Measurements from ENCODE around the gene NR4A1. TPM values are rescaled to one million over a fixed set of nuclear protein-coding genes. Genes with fewer than 3 reads are reported as not detected.

The NR4A1 gene
- polyA plus RNA-seq, 1 donor from 2014 or later: 3.4 TPM

GRCh38 chr12:52003591-52003990 lies 47.7 kb upstream of the NR4A1 start:
- Histone ChIP-seq H3K4me2 (ENCODE audit: low read length) (no peak overlapping the region), H3F3A (ENCODE audit: insufficient read depth, low read length, poor library complexity, severe bottlenecking) (no peaks in the 10 kb centered on the region), H3K27ac (ENCODE audit: low read length) (no peak overlapping the region), H3K9ac (ENCODE audit: low read length) (no peak overlapping the region), H3K27me3 (ENCODE audit: insufficient read depth, low read depth, low read length) (peaks cover 29% of the 10 kb centered on the region), H3K4me3 (ENCODE audit: low read length) (no peak overlapping the region), H4K20me1 (ENCODE audit: insufficient read depth) (no peaks in the 10 kb centered on the region), H3K79me2 (replicated peaks; ENCODE audit: insufficient read depth, low read length) (no peaks in the 10 kb centered on the region), H3K9me2 (ENCODE audit: insufficient read depth, low read length) (no peaks in the 10 kb centered on the region), H3K9me3 (ENCODE audit: low read length) (no peaks in the 10 kb centered on the region), H2AFZ (ENCODE audit: low read depth, low read length) (no peak overlapping the region), H3K36me3 (ENCODE audit: insufficient read depth, low read length) (peaks cover 8% of the 10 kb centered on the region)
- TF ChIP-seq, protein P1, sequence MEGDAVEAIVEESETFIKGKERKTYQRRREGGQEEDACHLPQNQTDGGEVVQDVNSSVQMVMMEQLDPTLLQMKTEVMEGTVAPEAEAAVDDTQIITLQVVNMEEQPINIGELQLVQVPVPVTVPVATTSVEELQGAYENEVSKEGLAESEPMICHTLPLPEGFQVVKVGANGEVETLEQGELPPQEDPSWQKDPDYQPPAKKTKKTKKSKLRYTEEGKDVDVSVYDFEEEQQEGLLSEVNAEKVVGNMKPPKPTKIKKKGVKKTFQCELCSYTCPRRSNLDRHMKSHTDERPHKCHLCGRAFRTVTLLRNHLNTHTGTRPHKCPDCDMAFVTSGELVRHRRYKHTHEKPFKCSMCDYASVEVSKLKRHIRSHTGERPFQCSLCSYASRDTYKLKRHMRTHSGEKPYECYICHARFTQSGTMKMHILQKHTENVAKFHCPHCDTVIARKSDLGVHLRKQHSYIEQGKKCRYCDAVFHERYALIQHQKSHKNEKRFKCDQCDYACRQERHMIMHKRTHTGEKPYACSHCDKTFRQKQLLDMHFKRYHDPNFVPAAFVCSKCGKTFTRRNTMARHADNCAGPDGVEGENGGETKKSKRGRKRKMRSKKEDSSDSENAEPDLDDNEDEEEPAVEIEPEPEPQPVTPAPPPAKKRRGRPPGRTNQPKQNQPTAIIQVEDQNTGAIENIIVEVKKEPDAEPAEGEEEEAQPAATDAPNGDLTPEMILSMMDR (IDR thresholded peaks at IDR 0.05; ENCODE audit: poor library complexity, severe bottlenecking): no peak
- TF ChIP-seq RAD21 (conservative IDR thresholded peaks at IDR 0.05) (no peak), TAF1 (IDR thresholded peaks at IDR 0.05; ENCODE audit: low read depth) (no peak), MXI1 (conservative IDR thresholded peaks at IDR 0.05; ENCODE audit: poor library complexity, severe bottlenecking) (no peak), POLR2AphosphoS5 (IDR thresholded peaks at IDR 0.05) (no peak), SMC3 (conservative IDR thresholded peaks at IDR 0.05; ENCODE audit: poor library complexity) (no peak)
- TF ChIP-seq, protein P2, sequence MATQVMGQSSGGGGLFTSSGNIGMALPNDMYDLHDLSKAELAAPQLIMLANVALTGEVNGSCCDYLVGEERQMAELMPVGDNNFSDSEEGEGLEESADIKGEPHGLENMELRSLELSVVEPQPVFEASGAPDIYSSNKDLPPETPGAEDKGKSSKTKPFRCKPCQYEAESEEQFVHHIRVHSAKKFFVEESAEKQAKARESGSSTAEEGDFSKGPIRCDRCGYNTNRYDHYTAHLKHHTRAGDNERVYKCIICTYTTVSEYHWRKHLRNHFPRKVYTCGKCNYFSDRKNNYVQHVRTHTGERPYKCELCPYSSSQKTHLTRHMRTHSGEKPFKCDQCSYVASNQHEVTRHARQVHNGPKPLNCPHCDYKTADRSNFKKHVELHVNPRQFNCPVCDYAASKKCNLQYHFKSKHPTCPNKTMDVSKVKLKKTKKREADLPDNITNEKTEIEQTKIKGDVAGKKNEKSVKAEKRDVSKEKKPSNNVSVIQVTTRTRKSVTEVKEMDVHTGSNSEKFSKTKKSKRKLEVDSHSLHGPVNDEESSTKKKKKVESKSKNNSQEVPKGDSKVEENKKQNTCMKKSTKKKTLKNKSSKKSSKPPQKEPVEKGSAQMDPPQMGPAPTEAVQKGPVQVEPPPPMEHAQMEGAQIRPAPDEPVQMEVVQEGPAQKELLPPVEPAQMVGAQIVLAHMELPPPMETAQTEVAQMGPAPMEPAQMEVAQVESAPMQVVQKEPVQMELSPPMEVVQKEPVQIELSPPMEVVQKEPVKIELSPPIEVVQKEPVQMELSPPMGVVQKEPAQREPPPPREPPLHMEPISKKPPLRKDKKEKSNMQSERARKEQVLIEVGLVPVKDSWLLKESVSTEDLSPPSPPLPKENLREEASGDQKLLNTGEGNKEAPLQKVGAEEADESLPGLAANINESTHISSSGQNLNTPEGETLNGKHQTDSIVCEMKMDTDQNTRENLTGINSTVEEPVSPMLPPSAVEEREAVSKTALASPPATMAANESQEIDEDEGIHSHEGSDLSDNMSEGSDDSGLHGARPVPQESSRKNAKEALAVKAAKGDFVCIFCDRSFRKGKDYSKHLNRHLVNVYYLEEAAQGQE (IDR thresholded peaks at IDR 0.05; ENCODE audit: borderline replicate concordance): no peak

DNA sequence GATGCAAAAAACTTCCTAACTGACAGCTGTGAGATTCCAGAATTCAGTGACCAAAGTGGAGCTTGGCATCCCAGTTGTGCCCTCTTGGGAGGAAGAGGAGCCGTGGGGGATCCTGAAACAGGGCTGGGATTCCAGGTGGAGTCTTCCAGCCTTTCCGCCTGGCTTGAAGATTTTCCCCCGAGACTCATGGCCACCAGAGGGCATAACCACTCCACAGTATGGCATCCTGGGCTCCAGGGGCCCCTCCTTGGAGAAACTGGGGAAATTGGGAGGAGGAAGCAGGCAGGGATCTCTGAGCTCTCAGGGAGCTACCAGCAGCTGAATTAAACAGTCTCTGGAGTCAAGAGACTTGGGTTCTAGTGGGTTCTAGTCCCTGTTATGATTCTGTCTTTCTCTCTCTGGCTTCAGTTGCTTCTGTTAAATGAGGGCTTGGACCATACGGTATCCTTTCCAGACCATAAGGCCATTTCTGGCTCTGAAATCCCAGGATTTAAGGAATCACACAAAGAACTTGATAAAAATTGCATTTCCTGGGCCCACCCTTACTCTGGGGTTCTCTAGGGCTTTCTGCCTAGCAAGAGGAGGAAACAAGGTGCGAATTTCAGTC lies 47.1 kb upstream of the NR4A1 start:
- Histone ChIP-seq H3K4me3 (ENCODE audit: low read length) (no peak overlapping the region), H3K9me3 (ENCODE audit: low read length) (no peaks in the 10 kb centered on the region), H3K27ac (ENCODE audit: low read length) (no peak overlapping the region), H3K36me3 (ENCODE audit: insufficient read depth, low read length) (peaks cover 8% of the 10 kb centered on the region), H3K9me2 (ENCODE audit: insufficient read depth, low read length) (no peaks in the 10 kb centered on the region), H4K20me1 (ENCODE audit: insufficient read depth) (no peaks in the 10 kb centered on the region), H3K27me3 (ENCODE audit: insufficient read depth, low read depth, low read length) (peaks cover 29% of the 10 kb centered on the region), H3K9ac (ENCODE audit: low read length) (no peak overlapping the region), H2AFZ (ENCODE audit: low read depth, low read length) (no peak overlapping the region), H3K4me2 (ENCODE audit: low read length) (no peak overlapping the region), H3K79me2 (replicated peaks; ENCODE audit: insufficient read depth, low read length) (no peaks in the 10 kb centered on the region), H3F3A (ENCODE audit: insufficient read depth, low read length, poor library complexity, severe bottlenecking) (no peaks in the 10 kb centered on the region)
- no peak for TF ChIP-seq SMC3 (conservative IDR thresholded peaks at IDR 0.05; ENCODE audit: poor library complexity)
- TF ChIP-seq TAF1 (IDR thresholded peaks at IDR 0.05; ENCODE audit: low read depth): no peak
- TF ChIP-seq, protein P1 (IDR thresholded peaks at IDR 0.05; ENCODE audit: poor library complexity, severe bottlenecking): no peak

All from neural cell (in vitro differentiated cells).